H1 (cell line): ENCODE results near the gene SRSF1. TPM values are rescaled to one million over a fixed set of nuclear protein-coding genes. Genes with fewer than 3 reads are reported as not detected.

Source experiments
- CTCF ChIA-PET: fragments of 300-600 bp; sonication (Branson Sonifier 250); formaldehyde crosslinking; loops from one replicate; lab custom pipeline; 2021; ENCODE audit not compliant: partially characterized antibody; lab: Charles Lee
- POLR2A ChIA-PET: fragments of 300-600 bp; sonication (Branson Sonifier 250); formaldehyde crosslinking; loops from one replicate; lab custom pipeline; 2021; ENCODE audit warnings: inconsistent platforms; ENCODE audit not compliant: partially characterized antibody; lab: Charles Lee
- DNase-seq, 2 experiments: peaks; one replicate each; pipeline versions ENCODE4 v3.0.0 to v3.0.0-alpha.2; 2010 to 2022; ENCODE audit warnings: low spot score in 2 of 2, low read depth in 1 of 2, mixed read lengths in 1 of 2
- FAIRE-seq: peaks from 2 replicates; lab custom pipeline; 2011; peaks lifted over from hg19 to GRCh38; lab: Jason Lieb, UNC
- H2AFZ ChIP-seq: 2 replicates; pipeline ENCODE4 v1.8.1; 2012; ENCODE audit warnings: low read length, inconsistent platforms
- H2AK5ac ChIP-seq: 2 replicates; pipeline ENCODE4 v1.6.1; 2013; ENCODE audit warnings: low read depth, low read length
- H2BK120ac ChIP-seq: replicated peaks from 2 replicates; pipeline ENCODE3; 2013; ENCODE audit warnings: low read depth, low read length, inconsistent platforms
- H2BK12ac ChIP-seq: 2 replicates; pipeline ENCODE4 v1.6.1; 2013; ENCODE audit warnings: low read depth, low read length
- H2BK15ac ChIP-seq: 2 replicates; pipeline ENCODE4 v1.6.1; 2013; ENCODE audit warnings: low read length
- H2BK20ac ChIP-seq: 2 replicates; pipeline ENCODE4 v1.6.1; 2013; ENCODE audit warnings: low read length
- H2BK5ac ChIP-seq: 2 replicates; pipeline ENCODE4 v1.6.1; 2013; ENCODE audit warnings: low read depth, low read length
- H3K14ac ChIP-seq: 2 replicates; pipeline ENCODE4 v1.6.1; 2013; ENCODE audit warnings: inconsistent platforms; ENCODE audit not compliant: insufficient read length
- H3K18ac ChIP-seq: 2 replicates; pipeline ENCODE4 v1.6.1; 2013; ENCODE audit warnings: low read length; ENCODE audit errors: extremely low read depth
- H3K23ac ChIP-seq: 2 replicates; pipeline ENCODE4 v1.6.1; 2013; ENCODE audit warnings: inconsistent platforms; ENCODE audit not compliant: insufficient read length
- H3K23me2 ChIP-seq: 2 replicates; pipeline ENCODE4 v1.6.1; 2013; ENCODE audit warnings: low read depth, low read length
- H3K27ac ChIP-seq: 2 replicates; pipeline ENCODE4 v1.6.1; 2011; ENCODE audit warnings: low read depth, low read length, inconsistent platforms
- H3K27me3 ChIP-seq, 4 experiments: replicated peaks in 1 of 4; 1 replicate in 1 of 4; 2 replicates in 3 of 4; pipeline versions ENCODE4 v1.6.1 to v1.8.1; 2011 to 2013; ENCODE audit warnings: low read length in 3 of 4, mild to moderate bottlenecking in 3 of 4, inconsistent platforms in 2 of 4, mixed read lengths in 2 of 4, moderate library complexity in 1 of 4; ENCODE audit not compliant: control insufficient read depth in 3 of 4, insufficient read depth in 3 of 4; ENCODE audit errors: extremely low read depth in 1 of 4
- H3K36me3 ChIP-seq, 4 experiments: 2 replicates each; pipeline versions ENCODE4 v1.6.1 to v1.8.1; 2011 to 2013; ENCODE audit warnings: mild to moderate bottlenecking in 4 of 4, low read length in 3 of 4, moderate library complexity in 2 of 4, control low read depth in 1 of 4, inconsistent platforms in 1 of 4; ENCODE audit not compliant: insufficient read depth in 4 of 4, control insufficient read depth in 2 of 4
- H3K4ac ChIP-seq: replicated peaks from 2 replicates; pipeline ENCODE3; 2013; ENCODE audit warnings: low read length, low read depth, mixed read lengths, inconsistent platforms; ENCODE audit not compliant: insufficient read length
- H3K4me1 ChIP-seq, 4 experiments: replicated peaks in 1 of 4; 1 replicate in 1 of 4; 2 replicates in 3 of 4; pipeline versions ENCODE4 v1.6.1 to v1.8.1; 2011 to 2013; ENCODE audit warnings: low read length in 3 of 4, inconsistent platforms in 2 of 4, mixed read lengths in 1 of 4; ENCODE audit not compliant: insufficient read depth in 4 of 4, control insufficient read depth in 3 of 4
- H3K4me2 ChIP-seq, 2 experiments: 2 replicates each; pipeline versions ENCODE4 v1.6.1 to v1.8.1; 2011 to 2013; ENCODE audit warnings: low read depth in 2 of 2, low read length in 2 of 2, control low read depth in 1 of 2, inconsistent platforms in 1 of 2, mild to moderate bottlenecking in 1 of 2; ENCODE audit not compliant: insufficient read depth in 1 of 2
- H3K4me3 ChIP-seq, 4 experiments: fragments of 200-600, 300-600 bp in 1 of 4; sonication (generic), shearing (Covaris generic), sonication (Bioruptor Twin) in 1 of 4; 2 replicates each; pipeline versions ENCODE4 v1.5.1 to v1.8.1; 2011 to 2016; ENCODE audit warnings: low read length in 4 of 4, low read depth in 3 of 4, control low read depth in 2 of 4, inconsistent platforms in 2 of 4, mild to moderate bottlenecking in 2 of 4, mixed read lengths in 1 of 4, moderate library complexity in 1 of 4; ENCODE audit not compliant: insufficient read depth in 2 of 4; ENCODE audit errors: extremely low read depth in 1 of 4
- H3K56ac ChIP-seq: replicated peaks from 2 replicates; pipeline ENCODE3; 2013; ENCODE audit warnings: low read depth, mild to moderate bottlenecking, mixed read lengths, low read length, inconsistent platforms; ENCODE audit not compliant: insufficient read length
- H3K79me1 ChIP-seq: 2 replicates; pipeline ENCODE4 v1.6.1; 2013; ENCODE audit warnings: low read depth, low read length, control low read depth
- H3K79me2 ChIP-seq, 2 experiments: 2 replicates each; pipeline versions ENCODE4 v1.6.1 to v1.8.1; 2012 to 2013; ENCODE audit warnings: low read length in 2 of 2, mild to moderate bottlenecking in 2 of 2, inconsistent platforms in 1 of 2; ENCODE audit not compliant: insufficient read depth in 2 of 2, control insufficient read depth in 1 of 2
- H3K9ac ChIP-seq, 4 experiments: replicated peaks in 1 of 4; 1 replicate in 1 of 4; 2 replicates in 3 of 4; pipeline versions ENCODE4 v1.6.1 to v1.8.1; 2011 to 2013; ENCODE audit warnings: low read depth in 3 of 4, low read length in 3 of 4, control low read depth in 2 of 4, mild to moderate bottlenecking in 2 of 4, moderate library complexity in 2 of 4, inconsistent platforms in 1 of 4; ENCODE audit errors: extremely low read depth in 1 of 4
- H3K9me3 ChIP-seq, 2 experiments: 2 replicates each; pipeline versions ENCODE4 v1.6.1 to v1.8.1; 2012 to 2013; ENCODE audit warnings: mild to moderate bottlenecking in 2 of 2, moderate library complexity in 2 of 2, control low read depth in 1 of 2, inconsistent platforms in 1 of 2, low read depth in 1 of 2, low read length in 1 of 2, mixed read lengths in 1 of 2; ENCODE audit not compliant: insufficient read depth in 2 of 2
- H4K20me1 ChIP-seq, 2 experiments: replicated peaks in 1 of 2; 2 replicates each; pipeline versions ENCODE3 to v1.8.1; 2011 to 2013; ENCODE audit warnings: inconsistent platforms in 2 of 2, low read length in 2 of 2, mild to moderate bottlenecking in 1 of 2; ENCODE audit not compliant: insufficient read depth in 2 of 2, control insufficient read depth in 1 of 2
- H4K5ac ChIP-seq: 2 replicates; pipeline ENCODE4 v1.6.1; 2013; ENCODE audit warnings: low read length, low read depth, mixed read lengths, inconsistent platforms; ENCODE audit not compliant: insufficient read length
- H4K8ac ChIP-seq: 2 replicates; pipeline ENCODE4 v1.8.0; 2013; ENCODE audit warnings: mild to moderate bottlenecking, moderate library complexity, low read length, inconsistent platforms; ENCODE audit not compliant: insufficient read depth; ENCODE audit errors: extremely low read depth
- H4K91ac ChIP-seq: replicated peaks from 2 replicates; pipeline ENCODE3; 2013; ENCODE audit warnings: low read length, mixed read lengths, inconsistent platforms; ENCODE audit not compliant: insufficient read length
- BCL11A ChIP-seq, 2 experiments: IDR thresholded peaks; one replicate each; pipeline ENCODE4 v1.6.1; 2011; ENCODE audit warnings: low read depth in 2 of 2, low read length in 2 of 2, mild to moderate bottlenecking in 2 of 2
- BRCA1 ChIP-seq: IDR thresholded peaks from 2 replicates; pipeline ENCODE4 v1.6.1; 2012; ENCODE audit warnings: low read depth, low read length, improper control_type of control experiment
- CBX8 ChIP-seq: fragments of 300-800, 300-1000 bp; sonication (generic); IDR thresholded peaks from 2 replicates; pipeline ENCODE4 v1.7.1; 2016; ENCODE audit warnings: low read depth, low read length, borderline replicate concordance
- CEBPB ChIP-seq: IDR thresholded peaks from 2 replicates; pipeline ENCODE4 v1.6.1; 2012; ENCODE audit warnings: low read depth, low read length
- EGR1 ChIP-seq: IDR thresholded peaks from 2 replicates; pipeline ENCODE4 v1.6.1; 2011; ENCODE audit warnings: low read depth, low read length, borderline replicate concordance
- KDM1A ChIP-seq: fragments of 200-600, 300-600 bp; sonication (generic); IDR thresholded peaks from 2 replicates; pipeline ENCODE4 v1.7.1; 2016; ENCODE audit warnings: mild to moderate bottlenecking, low read length, borderline replicate concordance
- MAFK ChIP-seq: IDR thresholded peaks from 2 replicates; pipeline ENCODE4 v1.6.1; 2012; ENCODE audit warnings: low read depth, mild to moderate bottlenecking, improper control_type of control experiment, low read length
- SAP30 ChIP-seq: fragments of 300-600 bp; sonication (generic); IDR thresholded peaks from 2 replicates; pipeline ENCODE4 v1.7.1; 2012; ENCODE audit warnings: low read length, moderate library complexity, mild to moderate bottlenecking, inconsistent platforms; ENCODE audit not compliant: insufficient read depth, insufficient replicate concordance
- TBP ChIP-seq: IDR thresholded peaks from 2 replicates; pipeline ENCODE4 v1.6.1; 2011; ENCODE audit warnings: low read depth, low read length, improper control_type of control experiment
- YY1 ChIP-seq: IDR thresholded peaks from 2 replicates; pipeline ENCODE4 v1.6.1; 2011; ENCODE audit warnings: low read depth, mild to moderate bottlenecking, low read length
- WGBS, 2 experiments: shearing (Covaris generic) in 1 of 2; methylation state at CpG; one replicate each; pipeline versions ENCODE4 v1.1.6 to v1.1.7; 2013 to 2015; ENCODE audit warnings: low lambda C conversion rate in 2 of 2, mixed read lengths in 2 of 2, inconsistent platforms in 1 of 2, low coverage in 1 of 2, missing lambda C conversion rate in 1 of 2; ENCODE audit not compliant: insufficient replicate concordance in 2 of 2, insufficient coverage in 1 of 2, insufficient read length in 1 of 2; ENCODE audit errors: extremely low coverage in 1 of 2, missing lambda C conversion rate in 1 of 2; 5-methylcytosine and 5-hydroxymethylcytosine counted together
- polyA plus RNA-seq, 7 experiments: library from polyadenylated mRNA; depleted of rRNA in 3 of 7; stranded (reverse) in 5 of 7; unstranded in 2 of 7; fragments of >200 nt in 5 of 7; fragments of 200-250 nt in 2 of 7; gene quantifications; 1 replicate in 5 of 7; 2 replicates in 1 of 7; 4 replicates in 1 of 7; pipeline versions ENCODE4 v1.2.1 to v1.2.3, GENCODE V29; 2011 to 2013; ENCODE audit warnings: missing spikeins in 2 of 7, mixed read lengths in 2 of 7
- total RNA-seq: library from RNA; stranded (reverse); fragmentation: NEBNext Ultra II Directional; extraction: Animal tissue kit (Norgen Biotek cat#: 25700); gene quantifications from 2 replicates; pipeline ENCODE4 v1.2.1, GENCODE V29; 2021
- TF ChIP-seq, protein P1 (sequence below): IDR thresholded peaks from 2 replicates; pipeline ENCODE4 v1.6.1; 2011; ENCODE audit warnings: low read depth, mild to moderate bottlenecking, low read length; ENCODE audit not compliant: insufficient read depth

The SRSF1 gene
- total and polyA plus RNA-seq, 2 of the 8 experiments (the other 6 are each of a cell fraction or from before 2014, with no cell fraction given) = 149 to 429 TPM

DNA sequence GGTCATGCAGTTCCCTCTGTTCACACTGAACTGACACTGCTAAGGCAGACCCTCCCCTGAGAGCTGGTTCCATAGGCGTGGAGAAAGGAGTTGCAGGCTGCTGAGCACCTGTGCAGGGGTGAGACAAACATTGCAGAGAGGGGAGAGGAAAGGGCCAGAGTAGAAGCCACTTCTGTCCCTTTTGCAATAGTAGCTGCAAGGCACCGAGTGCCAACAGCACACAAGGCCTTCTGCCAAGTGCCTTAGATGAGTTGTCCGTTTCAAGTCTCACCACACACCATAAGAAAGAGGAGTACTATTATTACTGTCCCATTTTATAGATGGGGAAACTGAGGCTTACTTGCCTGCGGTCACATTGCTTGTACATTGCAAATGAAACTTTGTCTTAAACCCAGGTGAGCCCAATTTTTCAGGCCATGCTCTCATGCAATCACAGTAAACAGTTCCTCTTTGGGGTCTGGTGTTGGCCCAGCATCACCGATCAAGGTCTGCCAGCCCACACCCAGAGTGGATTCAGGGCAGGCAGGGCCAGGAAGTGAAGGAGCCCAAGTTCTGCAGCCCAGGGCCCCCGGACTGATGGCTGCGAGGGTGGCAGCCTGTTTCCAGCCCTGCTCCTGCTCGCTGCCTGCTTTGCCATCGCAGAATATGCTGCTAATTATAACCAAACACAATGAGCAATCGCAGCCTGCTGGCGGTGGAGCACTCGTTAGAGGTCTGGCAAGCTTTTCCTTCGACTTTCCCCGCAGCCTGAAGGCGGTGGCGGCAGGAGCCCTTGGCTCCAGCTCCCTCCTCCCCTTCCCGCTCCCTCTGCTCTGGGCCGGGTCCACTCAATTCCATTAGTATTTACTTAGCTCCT, 39.4 kb upstream of the SRSF1 start:
- Histone ChIP-seq H2BK15ac (peak overlapping the region; percentile 89; the same call in 1 of the 2 replicates), H2BK20ac (no peak overlapping the region), H4K20me1 (no peaks in the 10 kb centered on the region), H3K4me1 (peaks cover 0 to 7% (median 4%) of the 10 kb centered on the region in 4 experiments; a peak in 3 of 7 replicates), H3K4ac (no peak overlapping the region), H3K18ac (peak overlapping the region; percentile 19; the same call in 1 of the 2 replicates), H3K79me1 (no peaks in the 10 kb centered on the region), H3K9me3 (no peaks in the 10 kb centered on the region), H2AK5ac (no peak overlapping the region), H4K91ac (no peak overlapping the region), H3K27ac (no peak overlapping the region), H3K56ac (no peak overlapping the region), H3K14ac (no peak overlapping the region), H2BK12ac (no peak overlapping the region; the same call in 1 of the 2 replicates), H3K4me2 (peak overlapping the region; percentile 38 to 53; a peak in 3 of 4 replicates), H3K79me2 (no peaks in the 10 kb centered on the region), H3K27me3 (0 out of 7 replicates have a peak, but pooled peaks cover 0 to 2% (median 0%) of the 10 kb centered on the region in 4 experiments), H3K36me3 (no peaks in the 10 kb centered on the region), H3K4me3 (peak overlapping the region in 1 of 4 experiments; percentile 15; a peak in 1 of 8 replicates), H2BK5ac (no peak overlapping the region), H2AFZ (peak overlapping the region; percentile 96), H3K9ac (peak overlapping the region in 2 of 4 experiments; percentile 32 to 34; a peak in 3 of 7 replicates), H4K5ac (no peak overlapping the region), H3K23me2 (no peaks in the 10 kb centered on the region), H4K8ac (no peak overlapping the region), H2BK120ac (no peak overlapping the region), H3K23ac (no peak overlapping the region)
- ChIA-PET CTCF (interaction anchor here (1.2 to 1.8 kb wide), 2 partner anchors 14 to 44 kb away, joined by 3 to 5 read pairs; no protein-coding TSS in a partner anchor), POLR2A (interaction anchor here (1.2 to 2.8 kb wide), 5 partner anchors 14 to 42 kb away, joined by 3 to 12 read pairs (median 4); partner anchors contain the start of gene SRSF1)
- FAIRE-seq = no peak
- 50% methylated on average over 18 of the region's 18 CpGs; no CpG with 5 or more reads in 1 of the 2 experiments for WGBS, 2 experiments
- DNase-seq = peak in 1 of 2 experiments; percentile 59
- TF ChIP-seq EGR1 (no peak), BRCA1 (no peak), YY1 (no peak), CBX8 (no peak), KDM1A (peak; percentile 88), BCL11A (IDR thresholded peaks at IDR 0.05; ENCODE audit: low read depth in 2 of 2, low read length in 2 of 2) (no peak), TBP (0 out of 2 replicates have a peak, but pooled peaks have one; percentile 48), MAFK (no peak), CEBPB (no peak), SAP30 (no peak)
- TF ChIP-seq, protein P1, sequence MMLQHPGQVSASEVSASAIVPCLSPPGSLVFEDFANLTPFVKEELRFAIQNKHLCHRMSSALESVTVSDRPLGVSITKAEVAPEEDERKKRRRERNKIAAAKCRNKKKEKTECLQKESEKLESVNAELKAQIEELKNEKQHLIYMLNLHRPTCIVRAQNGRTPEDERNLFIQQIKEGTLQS = no peak
